GM19193 (cell line): ENCODE results near the gene DKKL1.

Experiments
- POLR2A ChIP-seq: IDR thresholded peaks from 4 replicates; pipeline ENCODE4 v1.6.1; 2011; ENCODE audit not compliant: insufficient read depth, insufficient read length; ENCODE audit errors: extremely low read depth

The DKKL1 gene

DNA sequence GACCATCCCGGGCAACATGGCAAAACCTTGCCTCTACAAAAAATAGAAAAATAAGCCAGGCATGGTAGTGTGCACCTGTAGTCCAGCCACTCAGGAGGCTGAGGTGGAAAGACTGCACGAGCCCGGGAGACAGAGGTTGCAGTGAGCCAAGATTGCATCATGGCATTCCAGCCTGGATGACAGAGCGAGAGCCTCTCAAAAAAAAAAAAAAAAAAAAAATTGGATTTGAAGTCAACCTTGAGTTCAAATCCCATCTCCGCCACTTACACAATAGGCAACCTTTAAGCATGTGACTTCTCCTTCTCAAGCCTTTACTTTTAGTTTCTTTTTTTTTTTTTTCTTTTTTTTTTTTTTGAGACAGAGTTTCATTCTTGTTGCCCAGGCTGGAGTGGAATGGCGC, 36.4 kb downstream of the DKKL1 start:
- no peak for TF ChIP-seq POLR2A

GRCh38 chr19:49403404-49404187, 39.9 kb downstream of the DKKL1 start:
- no peak for TF ChIP-seq POLR2A

DNA sequence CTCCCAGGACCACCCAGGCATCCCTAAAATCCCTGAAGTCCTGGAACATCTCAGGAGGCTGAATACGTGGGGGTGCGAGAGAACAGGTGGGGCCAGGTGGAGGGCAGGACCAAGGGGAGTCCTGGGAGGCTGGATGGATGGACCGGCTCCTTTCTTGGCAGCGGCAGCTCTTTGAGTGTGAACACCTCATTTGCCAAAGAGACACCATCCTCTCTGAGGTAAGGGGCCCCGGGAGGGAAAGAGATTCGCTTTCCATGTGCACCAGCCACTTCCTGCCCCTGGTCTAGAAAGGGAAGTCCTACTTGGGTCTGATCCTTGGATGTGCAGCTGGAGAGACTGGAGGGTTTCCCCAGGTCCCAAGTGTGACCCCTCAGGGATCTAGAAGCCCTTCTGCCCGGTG, 43.4 kb downstream of the DKKL1 start:
- TF ChIP-seq POLR2A, result no peak

DNA sequence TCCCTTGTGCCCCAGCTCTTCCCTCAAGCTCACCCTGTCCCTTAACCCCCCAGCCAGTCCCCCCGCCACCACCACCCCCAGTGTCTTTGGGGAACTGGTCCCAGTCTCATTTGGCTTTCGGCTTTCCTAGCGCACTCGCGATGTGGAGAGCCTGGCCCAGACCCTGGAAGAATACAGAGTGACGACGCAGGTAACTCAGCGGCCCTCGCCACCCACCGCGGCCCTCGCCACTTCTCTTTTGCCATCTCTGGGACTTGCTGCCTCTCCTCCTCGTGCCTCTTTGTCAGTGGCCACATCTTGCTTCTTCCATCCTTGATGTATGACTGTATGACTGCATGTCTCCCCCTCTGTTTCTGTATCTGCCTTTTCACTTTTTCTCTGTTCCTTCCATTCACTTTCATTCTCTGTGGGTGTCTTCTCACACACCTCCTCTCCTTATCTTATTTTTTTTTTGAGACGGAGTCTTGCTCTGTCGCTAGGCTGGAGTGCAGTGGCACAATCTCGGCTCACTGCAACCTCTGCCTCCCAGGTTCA, 43.9 kb downstream of the DKKL1 start:
- no peak for TF ChIP-seq POLR2A

- no peak for TF ChIP-seq POLR2A
Observed at GRCh38 chr19:49408816-49409440, 45.3 kb downstream of the DKKL1 start.

GRCh38 chr19:49409441-49410029, 45.9 kb downstream of the DKKL1 start:
- no peak for TF ChIP-seq POLR2A

DNA sequence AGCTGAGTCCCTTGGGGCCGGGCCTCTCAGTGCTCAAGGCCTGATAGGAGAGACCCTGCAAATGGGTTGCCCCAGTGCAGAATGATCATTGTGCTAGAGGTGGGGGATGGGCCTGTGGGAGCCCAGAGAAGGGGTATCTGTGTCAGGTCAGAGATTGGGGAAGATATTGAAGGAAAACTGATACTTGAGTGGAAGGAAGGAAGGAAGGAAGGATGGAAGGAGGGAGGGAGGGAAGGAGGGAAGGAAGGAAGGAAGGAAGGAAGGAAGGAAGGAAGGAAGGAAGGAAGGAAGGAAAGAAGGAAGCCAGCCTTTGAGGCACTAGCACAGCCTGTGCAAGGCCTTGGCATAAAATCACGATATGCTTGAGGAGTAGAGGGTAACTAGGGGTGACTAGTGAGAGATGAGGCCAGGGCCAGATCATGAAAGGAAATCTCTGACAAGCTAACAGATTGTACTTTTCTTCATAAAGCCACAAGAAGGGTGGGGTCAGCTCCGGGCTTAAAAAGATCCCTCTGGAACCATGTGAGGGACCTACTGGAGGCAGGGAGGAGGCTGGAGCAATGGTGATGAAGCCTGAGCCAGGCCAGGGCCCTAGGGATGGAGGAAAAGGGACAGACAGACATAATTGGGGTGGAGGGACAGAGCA, 48.1 kb downstream of the DKKL1 start:
- no peak for TF ChIP-seq POLR2A

GRCh38 chr19:49413348-49413747, 49.7 kb downstream of the DKKL1 start:
- TF ChIP-seq POLR2A, result no peak

DNA sequence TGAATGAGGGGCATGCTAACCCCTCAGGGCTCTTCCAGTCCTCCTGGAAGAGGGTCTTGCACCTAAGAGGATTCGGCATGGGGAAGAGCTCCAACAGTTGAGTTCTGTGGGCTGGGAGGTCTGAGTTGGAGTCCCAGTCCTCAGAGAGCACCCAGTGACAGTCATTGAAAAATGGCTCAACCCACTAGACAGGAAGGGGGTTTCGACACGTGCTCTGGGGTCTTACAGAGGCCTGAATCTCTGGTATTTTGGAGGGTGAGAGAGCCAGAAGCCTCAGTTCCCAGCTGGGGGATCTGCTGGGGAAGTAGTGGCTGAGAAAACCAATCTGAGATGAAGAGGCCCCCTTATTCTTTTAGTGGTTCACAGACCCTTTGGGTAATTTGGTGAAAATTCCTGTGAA, 50.6 kb downstream of the DKKL1 start:
- TF ChIP-seq POLR2A, result no peak

DNA sequence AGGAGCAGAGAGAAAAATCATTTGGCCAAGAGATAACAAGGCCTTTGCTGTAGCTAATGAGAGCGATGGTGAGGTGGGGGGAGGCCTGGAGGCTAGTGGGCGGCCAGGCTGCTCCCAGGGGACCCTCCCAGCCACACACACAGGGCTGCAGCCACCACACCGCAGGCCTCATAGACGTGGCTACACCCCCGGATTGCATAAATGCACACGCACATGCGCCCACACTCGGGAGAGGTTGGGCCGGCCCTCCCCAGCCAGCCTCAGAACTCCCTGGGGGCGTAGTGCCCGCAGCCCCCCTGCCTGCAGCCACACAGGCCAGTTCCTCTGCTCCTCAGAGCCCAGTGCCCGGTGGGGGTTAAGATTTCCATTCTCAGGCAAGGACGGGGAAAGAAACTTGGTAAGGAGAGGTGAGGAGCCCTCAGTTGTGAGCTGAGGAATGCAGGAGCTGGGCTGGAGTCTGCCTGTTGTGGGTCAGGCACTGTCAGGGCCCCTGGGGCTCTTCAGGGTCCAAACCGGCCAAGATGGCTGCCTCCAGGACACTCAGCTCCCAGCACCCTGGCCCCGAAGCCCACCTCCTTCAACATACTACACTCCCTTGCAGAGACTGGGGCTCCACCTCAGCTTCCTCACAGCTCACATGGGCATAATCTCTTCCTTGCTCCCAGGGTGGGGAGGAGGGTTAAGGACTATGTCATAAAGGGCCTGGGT, 51.6 kb downstream of the DKKL1 start:
- TF ChIP-seq POLR2A, result no peak

DNA sequence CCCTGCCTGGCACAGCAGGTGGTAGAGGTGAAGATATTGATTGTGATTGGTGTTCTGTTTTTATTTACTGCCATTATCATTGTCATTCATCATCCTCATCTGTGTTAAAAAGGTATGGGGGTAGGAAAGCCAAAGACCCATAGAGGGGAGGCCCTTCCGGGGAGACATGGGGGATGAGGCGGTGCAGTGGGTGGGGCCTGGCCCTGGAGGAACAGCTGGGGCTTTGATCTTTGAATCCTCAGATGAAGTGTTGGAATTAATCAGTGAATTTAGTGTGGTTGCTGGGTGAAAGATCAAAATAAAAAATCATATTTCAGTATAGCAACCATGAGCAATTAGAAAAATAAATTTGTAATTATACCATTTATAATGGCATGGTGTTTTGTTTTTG, 52.1 kb downstream of the DKKL1 start:
- TF ChIP-seq POLR2A, result no peak

DNA sequence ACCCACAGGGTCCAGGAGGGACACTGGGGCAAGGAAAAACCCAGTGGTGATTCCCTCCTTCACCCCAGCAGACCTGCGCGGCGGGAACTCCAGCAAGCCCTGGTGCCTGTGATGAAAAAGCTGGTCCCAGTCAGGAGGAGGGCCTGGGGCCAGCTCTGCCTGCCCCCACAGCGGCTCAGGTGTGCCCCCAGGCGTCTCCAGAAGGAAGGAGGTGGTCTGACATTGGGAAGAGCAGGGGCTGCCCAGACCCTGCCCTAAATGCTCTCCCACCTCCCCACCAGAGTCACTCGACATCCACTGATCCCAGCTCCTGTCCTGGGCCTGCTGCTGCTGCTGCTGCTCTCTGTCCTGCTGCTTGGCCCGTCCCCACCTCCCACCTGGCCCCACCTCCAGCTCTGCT, 53.4 kb downstream of the DKKL1 start:
- TF ChIP-seq POLR2A, result no peak

GRCh38 chr19:49418511-49418910, 54.8 kb downstream of the DKKL1 start:
- no peak for TF ChIP-seq POLR2A

DNA sequence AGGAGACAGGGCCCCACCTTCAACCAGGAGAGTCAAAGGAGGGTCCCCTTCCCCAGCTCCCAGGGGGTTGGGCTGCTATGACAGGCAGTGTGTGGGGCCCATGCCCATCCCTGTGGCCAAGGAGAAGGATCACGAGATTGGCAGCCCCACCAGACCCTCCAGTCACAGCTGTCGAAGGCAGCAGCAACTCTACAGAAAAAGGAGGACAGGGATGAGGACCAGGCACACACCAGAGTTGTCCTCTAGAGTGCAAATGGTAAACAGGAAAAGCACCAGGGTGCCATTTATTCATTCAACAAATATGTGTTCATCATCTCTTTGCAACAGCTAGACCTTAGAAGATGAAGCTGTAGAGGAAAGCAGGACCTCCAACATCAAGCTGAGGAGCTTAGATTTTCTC, 55.5 kb downstream of the DKKL1 start:
- TF ChIP-seq POLR2A, result no peak

DNA sequence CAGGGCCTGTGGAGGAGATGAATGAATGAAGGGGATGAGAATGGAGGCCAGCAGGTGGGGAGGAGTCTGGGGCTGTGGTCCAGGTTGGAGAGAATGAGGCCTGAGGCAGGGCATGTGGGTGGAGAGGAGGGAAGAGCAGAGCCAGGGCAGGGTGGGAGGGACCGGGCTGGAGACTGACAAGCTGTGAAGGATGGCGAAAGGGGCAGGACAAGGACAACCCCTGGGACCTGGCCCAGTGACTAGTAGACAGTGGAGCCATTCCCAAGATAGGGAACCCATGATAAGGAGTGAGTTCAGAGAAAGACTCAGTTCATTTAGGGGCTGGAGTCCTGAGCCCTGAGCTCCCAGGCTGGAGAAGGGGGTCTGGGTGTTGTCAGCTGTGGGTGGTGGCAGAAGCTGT, 56.5 kb downstream of the DKKL1 start:
- no peak for TF ChIP-seq POLR2A
